CD4-positive, alpha-beta T cell treated with Interleukin-15 for 4 hours (primary cell): Measurements from ENCODE around the gene ZBTB17.
"Not testable (repeated sequence)": the region's sequence is repeated elsewhere in the genome, so short reads cannot be mapped to it uniquely, and the experiment has no call there.

Source experiments
- DNase-seq: peaks from one replicate; pipeline ENCODE4 v3.0.0-alpha.2; 2020; ENCODE audit warnings: low spot score

Gene ZBTB17

GRCh38 chr1:16011936-16012589 lies 36.2 kb upstream of the ZBTB17 start:
- no peak for DNase-seq

- no peak for DNase-seq
Observed at GRCh38 chr1:16010837-16011236, 34.9 kb upstream of the ZBTB17 start.

- DNase-seq, result no peak
Observed at GRCh38 chr1:16009678-16010077, 33.8 kb upstream of the ZBTB17 start.

GRCh38 chr1:16009030-16009460 lies 33.1 kb upstream of the ZBTB17 start:
- DNase-seq, result peak; percentile 69

- no peak for DNase-seq
Observed at GRCh38 chr1:16007671-16008341, 31.9 kb upstream of the ZBTB17 start.

- no peak for DNase-seq
Observed at GRCh38 chr1:16006552-16007485, 30.9 kb upstream of the ZBTB17 start.

- no peak for DNase-seq
Observed at GRCh38 chr1:16006010-16006409, 30.1 kb upstream of the ZBTB17 start.

- DNase-seq, result no peak
Observed at GRCh38 chr1:16005597-16005996, 29.7 kb upstream of the ZBTB17 start.

GRCh38 chr1:16001274-16001673 lies 25.4 kb upstream of the ZBTB17 start:
- DNase-seq, result not testable (repeated sequence)

- DNase-seq, result no peak
Observed at GRCh38 chr1:15998929-15999328, 23.0 kb upstream of the ZBTB17 start.

GRCh38 chr1:15997637-15998280 lies 21.9 kb upstream of the ZBTB17 start:
- DNase-seq, result no peak

GRCh38 chr1:15997076-15997585 lies 21.2 kb upstream of the ZBTB17 start:
- DNase-seq, result no peak

GRCh38 chr1:15994590-15995351 lies 18.9 kb upstream of the ZBTB17 start:
- peak; percentile 44 for DNase-seq

GRCh38 chr1:15994081-15994480 lies 18.2 kb upstream of the ZBTB17 start:
- DNase-seq, result no peak

GRCh38 chr1:15993666-15994065 lies 17.8 kb upstream of the ZBTB17 start:
- no peak for DNase-seq

GRCh38 chr1:15992582-15993500 lies 16.9 kb upstream of the ZBTB17 start:
- DNase-seq, result no peak

GRCh38 chr1:15992187-15992553 lies 16.3 kb upstream of the ZBTB17 start:
- DNase-seq, result no peak

GRCh38 chr1:15991427-15992186 lies 15.7 kb upstream of the ZBTB17 start:
- DNase-seq, result no peak

GRCh38 chr1:15989776-15990175 lies 13.9 kb upstream of the ZBTB17 start:
- DNase-seq, result no peak
